GM18498 (cell line): ENCODE measurements around the gene KATNB1.
"Not testable (repeated sequence)": the region's sequence is repeated elsewhere in the genome, so short reads cannot be mapped to it uniquely, and the experiment has no call there.

Experiments used
- ATAC-seq: cut with Tn5 transposase; IDR thresholded peaks from one replicate; pipeline ENCODE4 v1.9.1; 2021; ENCODE audit warnings: mild to moderate bottlenecking, moderate library complexity; ENCODE audit not compliant: unreplicated experiment

The KATNB1 gene

DNA sequence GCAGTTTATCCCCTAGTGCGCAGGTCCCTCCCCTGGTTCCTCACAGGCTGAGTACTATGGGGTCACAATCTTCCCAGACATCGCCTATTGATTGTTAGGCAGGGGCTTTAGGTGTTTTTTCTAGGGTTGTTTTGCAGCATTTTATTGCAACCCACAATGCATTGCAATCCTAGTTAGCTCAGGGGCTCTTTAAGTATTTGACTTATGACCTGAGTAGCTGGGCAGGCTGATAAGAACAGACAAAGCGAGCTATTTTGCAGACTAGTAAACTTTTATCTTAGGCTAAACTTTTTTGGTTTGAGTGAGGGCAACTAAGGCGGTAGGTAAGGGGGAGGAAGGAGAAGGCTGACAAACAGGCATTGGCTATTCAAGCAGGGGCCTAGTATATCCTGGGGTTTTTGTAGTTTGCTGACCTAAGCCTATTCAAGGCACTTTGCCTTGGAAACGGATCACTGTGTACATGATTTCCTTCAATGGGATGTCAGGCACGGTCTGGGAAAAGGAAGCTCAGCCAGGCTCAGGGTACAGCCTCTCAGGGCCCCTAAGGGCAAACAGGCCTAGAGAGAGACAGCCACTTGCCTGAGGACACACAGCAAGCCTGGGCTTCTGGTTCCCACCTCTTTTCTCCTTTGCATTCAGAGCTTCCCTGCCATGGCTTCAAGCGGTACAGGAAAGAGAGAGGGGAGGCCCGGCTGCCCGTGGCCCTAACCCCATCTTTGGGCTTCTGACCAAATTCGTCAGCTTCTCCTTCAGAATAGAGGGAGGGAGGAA, 34.6 kb upstream of the KATNB1 start:
- no peak for ATAC-seq

DNA sequence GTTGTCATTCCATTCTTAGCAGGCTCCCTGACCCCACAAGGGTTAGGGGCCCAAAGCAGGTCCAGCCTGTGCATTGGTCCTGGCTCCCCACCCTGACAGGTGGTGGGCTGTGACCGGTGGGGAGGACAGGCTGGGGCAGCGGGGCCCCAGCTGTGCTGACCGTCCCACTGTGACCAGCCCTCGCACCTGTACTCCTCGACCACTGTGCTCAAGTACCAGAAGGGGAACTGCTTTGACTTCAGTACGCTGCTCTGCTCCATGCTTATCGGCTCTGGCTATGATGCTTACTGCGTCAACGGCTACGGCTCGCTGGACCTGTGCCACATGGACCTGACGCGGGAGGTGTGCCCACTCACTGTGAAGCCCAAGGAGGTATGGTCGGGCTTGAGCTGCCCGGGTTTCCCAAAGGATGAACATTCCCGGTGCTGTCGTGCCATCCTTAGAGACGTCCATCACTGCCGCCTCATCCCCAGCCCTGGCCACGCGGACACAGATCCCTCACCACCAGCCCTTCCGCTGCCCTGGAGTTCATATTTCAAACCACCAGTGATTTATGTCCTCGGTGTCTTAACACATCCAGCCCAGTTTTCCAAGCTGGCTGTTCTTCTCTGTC, 33.7 kb upstream of the KATNB1 start:
- ATAC-seq: no peak

GRCh38 chr16:57703416-57704010, 32.1 kb upstream of the KATNB1 start:
- no peak for ATAC-seq

DNA sequence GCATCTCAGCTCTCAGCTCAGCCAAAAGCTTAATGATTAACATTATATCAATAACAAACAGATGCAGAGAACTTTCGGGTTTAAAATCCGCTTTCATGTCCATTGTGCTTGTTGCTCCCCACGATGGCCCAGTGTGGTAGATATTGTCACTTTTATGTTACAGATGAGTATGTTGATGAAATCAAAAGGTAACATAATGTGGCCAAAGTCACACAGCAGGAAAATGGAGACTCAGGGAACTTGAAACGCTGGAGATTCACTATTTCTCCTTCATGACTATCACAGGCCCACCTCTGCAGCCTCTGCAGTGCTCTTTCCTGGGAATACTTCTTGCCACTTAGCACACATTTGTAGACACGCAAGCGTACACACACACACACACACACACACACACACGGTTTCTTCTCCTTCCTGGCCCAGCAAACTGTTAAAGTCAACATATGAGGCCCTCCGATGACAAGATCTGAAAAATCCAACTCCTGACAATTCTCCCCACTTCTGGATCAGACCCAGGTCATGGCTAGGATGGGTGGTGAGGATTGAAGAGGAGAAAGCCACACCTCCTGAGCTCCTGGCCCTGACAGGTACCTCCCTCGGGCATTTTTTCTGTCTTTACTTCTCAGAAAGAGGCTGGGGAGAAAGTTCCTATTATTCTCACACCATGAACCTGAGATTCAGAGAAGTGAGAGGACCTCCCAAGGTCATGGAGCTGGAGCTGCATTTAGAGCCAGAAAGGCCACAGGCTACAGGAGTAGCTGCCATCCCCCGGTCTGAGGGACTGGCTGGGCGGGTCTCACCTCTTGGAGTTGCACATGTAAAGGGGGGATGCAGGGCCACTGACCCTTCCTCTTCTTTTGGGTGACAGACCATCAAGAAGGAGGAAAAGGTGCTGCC, 31.3 kb upstream of the KATNB1 start:
- no peak for ATAC-seq

DNA sequence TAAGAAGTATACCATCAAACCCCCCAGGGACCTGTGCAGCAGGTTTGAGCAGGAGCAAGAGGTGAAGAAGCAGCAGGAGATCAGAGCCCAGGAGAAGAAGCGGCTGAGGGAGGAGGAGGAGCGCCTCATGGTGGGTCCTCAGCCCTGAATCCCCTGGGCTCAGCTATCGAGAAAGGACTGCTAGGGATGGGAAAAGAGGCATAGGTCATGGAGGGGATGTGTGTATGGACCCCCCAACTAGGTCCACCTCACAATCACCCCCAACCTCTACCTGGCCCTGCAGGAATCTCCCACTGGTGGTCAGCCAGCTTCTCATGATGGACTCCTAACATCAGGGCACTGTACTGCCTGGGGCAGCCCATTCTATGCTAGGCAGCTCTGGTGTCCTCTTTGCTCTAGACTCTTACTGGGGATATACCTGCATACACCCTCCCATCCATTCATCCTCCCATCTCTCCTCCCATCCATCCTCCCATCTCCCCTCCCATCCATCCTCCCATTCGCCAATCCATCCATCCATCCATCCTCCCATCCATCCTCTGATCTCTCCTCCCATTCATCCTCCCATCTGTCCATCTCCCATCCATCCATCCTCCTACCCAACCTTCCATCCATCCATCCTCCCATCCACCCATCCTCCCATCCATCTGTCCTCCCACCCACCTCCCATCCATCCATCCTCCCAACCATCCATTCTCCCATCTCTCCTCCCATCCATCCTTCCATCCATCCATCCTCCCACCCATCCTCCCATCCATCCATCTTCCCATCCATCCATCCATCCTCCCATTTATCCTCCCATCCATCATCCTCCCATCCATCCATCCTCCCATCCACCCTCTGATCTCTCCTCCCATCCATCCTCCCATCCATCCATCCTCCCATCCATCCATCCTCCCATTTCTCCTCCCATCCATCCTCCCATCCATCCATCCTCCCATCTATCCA, 30.4 kb upstream of the KATNB1 start:
- no peak for ATAC-seq

DNA sequence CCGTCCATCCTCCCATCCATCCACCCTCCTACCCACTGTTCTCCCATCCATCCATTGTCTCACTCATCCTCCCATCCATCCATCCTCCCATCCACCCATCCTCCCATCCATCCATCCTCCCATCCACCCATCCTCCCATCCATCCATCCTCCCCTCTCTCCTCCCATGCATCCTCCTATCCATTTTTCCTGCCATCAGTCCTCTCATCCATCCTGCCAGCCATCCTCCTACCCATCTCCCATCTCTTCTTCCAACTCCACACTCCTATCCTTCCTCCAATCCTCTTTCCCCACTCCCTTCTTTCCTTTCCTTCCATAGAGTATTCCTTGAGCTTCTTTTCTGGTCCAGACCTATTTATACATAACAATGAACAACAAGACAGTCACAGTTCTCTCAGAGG, 28.9 kb upstream of the KATNB1 start:
- no peak for ATAC-seq

DNA sequence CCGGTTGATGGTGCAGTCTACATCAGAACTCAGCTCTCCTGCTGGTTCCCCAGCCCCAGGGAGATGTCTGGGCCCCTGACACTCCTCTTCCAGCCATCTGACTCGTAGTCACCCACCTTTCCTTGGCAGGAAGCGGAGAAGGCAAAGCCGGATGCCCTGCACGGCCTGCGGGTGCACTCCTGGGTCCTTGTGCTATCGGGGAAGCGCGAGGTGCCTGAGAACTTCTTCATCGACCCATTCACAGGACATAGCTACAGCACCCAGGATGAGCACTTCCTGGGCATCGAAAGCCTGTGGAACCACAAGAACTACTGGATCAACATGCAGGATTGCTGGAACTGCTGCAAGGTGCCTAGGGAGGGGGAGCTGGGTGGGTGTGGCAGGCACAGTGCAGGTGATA, 28.2 kb upstream of the KATNB1 start:
- no peak for ATAC-seq

DNA sequence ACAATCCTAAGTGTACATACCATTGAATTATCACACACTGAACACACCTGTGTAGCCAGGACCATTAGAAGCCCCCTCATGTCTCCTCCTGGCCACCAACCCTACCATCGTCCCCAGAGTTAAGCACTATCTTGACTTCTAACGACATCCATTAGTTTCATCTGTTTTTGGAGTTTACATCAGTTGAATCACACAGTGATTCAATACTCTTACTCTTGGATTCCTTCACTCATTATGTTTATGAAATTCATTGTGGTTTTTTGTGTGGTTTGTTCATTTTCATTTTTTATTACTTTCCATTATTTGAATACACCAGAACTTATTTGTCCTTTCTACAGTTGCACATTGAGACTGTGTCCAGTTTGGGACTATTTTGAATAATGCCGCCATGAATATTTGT, 27.4 kb upstream of the KATNB1 start:
- no peak for ATAC-seq

- ATAC-seq: no peak
Measured at GRCh38 chr16:57709663-57710062, 25.9 kb upstream of the KATNB1 start.

GRCh38 chr16:57711346-57711745, 24.2 kb upstream of the KATNB1 start:
- ATAC-seq: no peak

GRCh38 chr16:57711993-57712392, 23.6 kb upstream of the KATNB1 start:
- no peak for ATAC-seq

DNA sequence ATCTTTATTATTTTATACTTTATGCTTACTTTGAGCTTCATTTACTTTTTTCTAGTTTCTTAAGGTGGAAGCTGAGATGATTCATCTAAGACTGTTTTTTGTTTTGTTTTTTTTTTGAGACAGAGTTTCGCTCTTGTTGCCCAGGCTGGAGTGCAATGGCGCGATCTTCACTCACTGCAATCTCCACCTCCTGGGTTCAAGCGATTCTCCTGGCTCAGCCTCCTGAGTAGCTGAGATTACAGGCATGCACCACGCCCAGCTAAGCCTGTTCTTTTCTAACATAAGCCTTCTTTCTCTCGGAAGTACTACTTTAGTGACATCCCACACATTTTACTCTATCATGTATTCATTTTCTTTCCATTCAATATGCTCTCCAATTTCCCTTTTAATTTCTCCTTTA, 23.0 kb upstream of the KATNB1 start:
- ATAC-seq: not testable (repeated sequence)

GRCh38 chr16:57713596-57713995, 22.0 kb upstream of the KATNB1 start:
- no peak for ATAC-seq

DNA sequence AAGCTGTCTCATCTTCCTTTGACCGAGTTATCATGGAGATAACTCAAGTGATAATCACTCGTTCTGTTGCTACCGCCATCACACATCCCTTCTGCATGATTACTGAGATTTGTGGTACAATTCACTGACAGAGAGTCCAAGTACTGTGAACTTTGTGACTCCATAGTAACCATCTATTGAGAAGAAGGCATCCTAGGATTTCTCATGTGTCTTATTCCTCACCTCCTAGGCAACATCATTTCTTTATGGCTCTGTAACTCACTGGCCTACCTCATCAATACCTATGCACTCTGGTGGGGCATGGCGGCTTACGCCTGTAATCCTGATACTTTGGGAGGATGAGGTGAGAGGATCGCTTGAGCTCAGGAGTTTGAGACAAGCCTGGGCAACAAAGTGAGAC, 21.5 kb upstream of the KATNB1 start:
- no peak for ATAC-seq

GRCh38 chr16:57720142-57720575, 15.4 kb upstream of the KATNB1 start:
- no peak for ATAC-seq

DNA sequence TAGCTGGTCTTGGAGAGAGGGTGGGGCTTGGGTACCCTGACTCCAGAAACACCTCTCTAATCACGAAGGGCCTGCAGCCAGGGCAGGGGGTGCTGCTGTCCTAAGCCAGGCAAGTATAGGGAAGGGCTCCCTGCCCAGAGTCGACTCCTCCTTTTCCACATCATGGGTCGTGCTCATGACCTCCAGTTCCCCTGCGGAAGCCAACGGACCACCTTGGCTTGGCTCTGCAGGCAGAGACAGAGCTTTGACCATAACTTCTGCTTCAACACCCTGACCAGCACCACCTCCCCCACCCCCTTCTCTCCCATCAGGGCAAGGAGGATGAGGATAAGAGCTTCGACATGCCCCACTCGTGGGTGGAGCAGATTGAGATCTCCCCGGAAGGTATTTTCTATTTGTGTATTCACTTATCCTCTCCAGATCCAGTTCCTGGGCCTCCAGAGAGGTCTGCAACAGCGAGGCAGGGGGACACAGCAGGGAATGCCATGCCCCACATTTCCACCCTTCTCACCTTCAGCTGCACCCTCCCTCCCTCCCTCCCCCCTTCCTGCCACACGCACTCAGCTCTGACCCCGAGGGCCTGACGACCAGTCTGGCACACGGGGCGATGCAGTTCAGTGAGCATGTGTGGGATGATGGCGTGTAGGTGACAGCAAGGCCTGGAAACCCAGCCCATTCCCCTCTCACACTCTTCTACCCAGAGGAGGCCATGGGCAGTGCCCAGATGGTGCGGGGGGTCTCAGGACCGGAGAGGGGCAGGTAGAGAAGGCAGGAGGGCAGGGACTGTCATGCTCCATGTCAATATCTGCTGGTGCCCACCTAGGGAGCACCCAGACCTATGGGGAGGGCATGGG, 14.0 kb upstream of the KATNB1 start:
- no peak for ATAC-seq

GRCh38 chr16:57722210-57722499, 13.4 kb upstream of the KATNB1 start:
- ATAC-seq: no peak

DNA sequence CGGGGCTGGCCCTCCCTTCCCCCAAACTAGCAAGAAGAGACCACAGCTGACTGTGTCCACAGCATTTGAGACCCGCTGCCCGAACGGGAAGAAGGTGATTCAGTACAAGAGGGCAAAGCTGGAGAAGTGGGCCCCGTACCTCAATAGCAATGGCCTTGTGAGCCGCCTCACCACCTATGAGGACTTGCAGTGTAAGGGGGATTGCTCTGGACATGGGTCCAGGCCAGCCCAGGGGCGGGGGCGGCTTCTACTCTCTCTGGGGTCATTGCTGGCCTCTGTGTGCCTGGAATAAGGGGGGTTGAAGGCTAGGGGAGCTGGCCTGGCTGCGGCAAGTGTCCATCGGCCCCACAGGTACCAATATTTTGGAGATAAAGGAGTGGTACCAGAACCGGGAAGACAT, 12.9 kb upstream of the KATNB1 start:
- ATAC-seq: no peak

DNA sequence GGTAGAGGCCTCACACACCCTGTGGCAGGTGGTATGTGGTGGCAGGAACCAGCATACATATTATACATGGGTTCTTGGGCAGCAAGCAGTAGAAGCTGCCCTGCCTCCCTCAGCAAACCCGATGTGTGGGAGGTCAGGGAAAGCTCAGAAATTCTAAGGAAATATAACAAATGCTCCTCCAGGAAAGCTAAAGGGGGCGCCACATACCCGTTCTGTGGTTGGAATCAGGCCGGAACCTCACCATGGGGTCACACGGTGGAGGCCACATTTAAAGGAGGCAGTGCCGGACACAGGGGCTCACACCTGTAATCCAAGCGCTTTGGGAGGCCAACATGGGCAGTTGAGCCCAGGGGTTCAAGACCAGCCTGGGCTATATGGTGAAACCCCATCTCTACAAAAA, 12.4 kb upstream of the KATNB1 start:
- no peak for ATAC-seq

GRCh38 chr16:57724531-57724930, 11.0 kb upstream of the KATNB1 start:
- no peak for ATAC-seq
